Limb (tissue), 2 donors: ENCODE measurements around the gene AGBL4.
A peak's percentile ranks its signal among the peaks of the same experiment; 100 is the strongest.
"Not testable (repeated sequence)": the region's sequence is repeated elsewhere in the genome, so short reads cannot be mapped to it uniquely, and the experiment has no call there.

Experiments used
- DNase-seq, 2 donors: peaks; one replicate each; pipeline ENCODE4 v3.0.0-alpha.2; 2016; ENCODE audit errors: extremely low spot score in 2 of 2

AGBL4 gene

DNA sequence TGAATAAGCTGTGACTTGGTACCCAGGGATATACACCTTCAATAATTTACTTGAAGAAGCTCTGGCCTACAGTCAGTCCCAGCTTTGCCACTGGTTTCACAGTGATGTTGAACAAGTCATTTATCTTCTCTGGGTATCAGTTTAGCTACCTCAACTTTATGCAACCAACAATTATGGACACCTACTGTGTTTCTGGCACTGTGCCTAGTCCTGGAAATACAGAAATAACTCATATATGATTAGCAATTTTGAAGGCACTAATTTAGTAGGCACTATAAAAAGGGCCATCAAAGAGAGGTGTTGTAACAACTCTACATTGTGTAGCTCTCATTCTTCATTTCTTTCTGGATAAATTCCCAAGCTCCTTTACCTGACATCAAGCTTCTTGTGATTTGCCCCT is 1463.2 kb downstream of the AGBL4 start:
- no peak for DNase-seq

DNA sequence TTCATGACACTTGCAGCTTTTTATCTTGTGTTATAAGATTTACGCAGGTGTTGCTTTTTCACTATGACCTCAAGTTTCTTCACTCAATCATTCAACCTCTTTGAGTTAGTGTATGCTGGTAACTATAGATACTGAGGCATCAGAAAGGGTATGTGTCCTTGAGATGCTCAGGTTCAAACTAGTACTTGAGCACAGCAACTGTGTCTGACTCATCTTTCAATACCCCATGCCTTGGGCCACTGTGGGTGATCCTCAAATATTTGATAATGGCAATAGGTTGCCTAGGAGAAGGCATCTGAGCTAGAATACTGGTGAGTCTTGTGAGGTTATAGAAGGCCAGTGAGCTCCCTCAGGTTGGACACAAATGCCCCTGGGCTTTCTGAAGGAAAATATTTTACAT is 1463.6 kb downstream of the AGBL4 start:
- no peak for DNase-seq

DNA sequence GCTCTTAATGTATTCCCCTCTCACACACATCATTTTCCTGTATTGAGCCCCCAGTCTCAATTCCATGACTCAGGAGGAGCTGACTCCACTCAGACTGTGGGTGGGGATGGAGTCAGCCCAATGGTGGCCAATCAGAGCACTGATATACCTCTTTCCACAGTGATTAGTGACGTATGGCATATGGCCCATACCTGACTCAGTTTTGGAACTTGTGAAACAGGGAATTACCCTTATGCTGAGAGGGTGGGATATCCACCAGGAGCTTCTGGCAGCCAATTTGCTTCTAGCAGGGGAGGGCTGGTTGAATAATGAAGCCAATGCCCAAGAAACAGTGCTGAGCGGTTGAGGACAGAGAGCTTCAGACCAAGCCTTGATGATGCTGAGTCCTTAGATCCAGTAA is 1465.4 kb downstream of the AGBL4 start:
- no peak for DNase-seq

DNA sequence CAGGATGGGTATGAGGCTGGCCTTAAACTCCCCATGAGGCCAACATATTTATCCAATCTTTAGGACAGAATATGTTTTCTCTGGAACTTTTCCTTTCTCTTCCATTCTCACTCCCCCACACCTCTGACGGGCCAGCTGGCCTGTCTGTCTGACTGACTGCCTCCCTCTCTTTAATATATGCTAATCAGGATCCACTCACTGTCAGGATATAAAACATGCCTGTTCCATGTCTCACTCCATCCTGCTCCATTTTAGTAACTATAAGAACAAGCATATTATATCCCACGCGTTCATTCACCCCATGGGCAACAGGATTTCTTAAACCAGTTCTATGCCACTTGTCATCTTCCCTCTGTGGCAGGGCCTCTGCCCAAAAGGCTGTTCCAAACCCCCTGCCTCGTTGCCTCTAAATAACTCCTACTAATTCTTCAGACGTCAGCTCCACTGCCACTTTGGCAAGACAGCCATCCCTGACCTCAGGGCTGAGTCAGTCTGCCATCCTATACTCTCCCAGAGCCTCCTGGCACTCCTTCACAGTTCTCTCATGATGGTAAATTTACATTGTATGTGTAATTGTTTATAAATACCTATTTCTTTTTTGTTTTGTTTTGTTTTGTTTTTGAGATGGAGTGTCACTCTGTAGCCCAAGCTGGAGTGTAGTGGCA is 1467.4 kb downstream of the AGBL4 start:
- DNase-seq = no peak

DNA sequence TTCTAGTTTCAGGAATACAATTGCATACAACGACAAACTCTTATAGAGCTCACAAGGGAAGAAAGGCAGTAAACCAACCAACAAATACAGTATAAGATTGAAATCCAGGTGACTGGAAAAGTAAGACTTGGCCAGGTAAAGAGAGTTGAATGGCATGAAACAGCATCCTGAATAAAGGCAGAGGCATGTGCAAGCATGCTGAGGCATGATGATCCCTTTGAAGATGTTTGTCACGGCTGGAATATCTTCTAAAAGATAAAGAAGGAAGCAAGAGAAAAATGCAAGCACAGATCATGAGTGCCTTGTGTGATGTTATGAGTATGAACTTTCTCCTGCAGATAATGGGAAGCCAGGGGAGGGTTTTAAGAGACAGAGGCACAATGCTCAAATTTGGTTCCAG is 1468.5 kb downstream of the AGBL4 start:
- DNase-seq = no peak

DNA sequence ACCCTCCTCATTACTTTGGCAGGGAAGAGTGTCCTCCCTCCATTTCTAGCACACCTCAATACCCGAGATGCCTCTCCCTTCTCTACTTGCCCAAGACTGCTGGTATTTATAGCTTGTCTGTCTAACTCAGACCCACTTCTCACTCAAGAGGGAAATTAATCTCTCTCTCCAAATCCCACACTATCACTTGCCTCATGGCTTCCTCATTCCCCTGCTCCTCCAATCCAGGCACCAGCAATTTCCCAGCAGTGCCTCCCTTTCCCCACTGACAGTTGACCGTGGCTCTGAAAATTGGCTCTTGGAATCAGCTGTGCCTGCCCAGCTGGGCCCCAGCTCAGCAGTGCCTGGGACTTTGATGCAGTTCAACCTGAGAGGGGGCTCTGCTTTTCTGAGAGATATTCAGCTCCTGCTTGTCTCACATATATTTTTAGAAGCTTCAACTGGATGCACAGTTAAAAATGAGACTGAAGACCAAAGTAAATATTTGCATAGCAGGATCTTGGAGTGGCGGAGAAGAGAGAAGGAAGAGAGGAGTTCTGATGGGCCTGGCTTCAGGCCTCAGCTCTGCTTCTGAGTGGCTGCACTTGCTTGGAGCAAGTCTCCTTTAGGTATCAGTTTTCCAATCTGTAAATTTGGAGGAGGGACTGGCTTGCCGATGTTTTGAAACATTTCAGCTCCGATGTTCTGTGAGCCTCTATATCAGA is 1470.7 kb downstream of the AGBL4 start:
- peak in 1 of 2 donors; percentile 7 for DNase-seq

DNA sequence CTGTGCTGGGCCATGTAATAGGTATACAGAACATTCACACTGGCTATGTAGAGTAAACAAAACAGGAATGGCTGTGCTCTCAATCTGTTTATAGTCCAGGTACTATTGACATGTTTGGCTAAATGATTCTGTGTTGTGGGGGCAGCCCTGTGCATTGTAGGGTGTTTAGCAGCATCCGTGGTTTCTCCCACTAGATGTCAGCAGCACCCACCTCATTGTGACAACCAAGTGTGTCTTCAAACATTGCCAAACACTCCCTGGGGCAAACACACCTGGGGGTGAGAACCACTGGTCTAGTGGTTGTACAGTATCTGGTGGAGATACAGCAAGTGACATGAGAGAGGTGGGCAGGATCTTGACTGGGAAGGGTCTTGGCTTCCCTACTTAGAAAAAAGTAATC is 1471.3 kb downstream of the AGBL4 start:
- no peak for DNase-seq

DNA sequence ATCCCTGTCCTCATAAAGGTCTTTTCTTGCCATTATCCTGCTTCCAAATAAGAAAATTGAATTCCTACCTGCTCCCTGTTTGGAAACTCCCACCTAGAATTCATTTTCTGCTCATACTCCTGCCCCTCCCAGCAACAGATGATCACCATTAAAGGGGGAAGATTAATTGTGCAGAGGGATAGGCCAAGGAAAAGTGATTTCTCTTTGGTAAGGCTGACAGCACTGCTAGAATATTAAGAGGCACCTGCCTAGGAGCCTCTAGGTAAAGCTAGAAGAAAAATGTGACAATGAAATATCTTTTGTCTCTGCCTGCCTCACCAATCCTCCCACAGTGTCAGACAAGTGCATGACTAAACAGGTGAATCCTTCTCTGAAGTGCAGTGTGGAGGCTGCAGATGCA is 1474.8 kb downstream of the AGBL4 start:
- no peak for DNase-seq

DNA sequence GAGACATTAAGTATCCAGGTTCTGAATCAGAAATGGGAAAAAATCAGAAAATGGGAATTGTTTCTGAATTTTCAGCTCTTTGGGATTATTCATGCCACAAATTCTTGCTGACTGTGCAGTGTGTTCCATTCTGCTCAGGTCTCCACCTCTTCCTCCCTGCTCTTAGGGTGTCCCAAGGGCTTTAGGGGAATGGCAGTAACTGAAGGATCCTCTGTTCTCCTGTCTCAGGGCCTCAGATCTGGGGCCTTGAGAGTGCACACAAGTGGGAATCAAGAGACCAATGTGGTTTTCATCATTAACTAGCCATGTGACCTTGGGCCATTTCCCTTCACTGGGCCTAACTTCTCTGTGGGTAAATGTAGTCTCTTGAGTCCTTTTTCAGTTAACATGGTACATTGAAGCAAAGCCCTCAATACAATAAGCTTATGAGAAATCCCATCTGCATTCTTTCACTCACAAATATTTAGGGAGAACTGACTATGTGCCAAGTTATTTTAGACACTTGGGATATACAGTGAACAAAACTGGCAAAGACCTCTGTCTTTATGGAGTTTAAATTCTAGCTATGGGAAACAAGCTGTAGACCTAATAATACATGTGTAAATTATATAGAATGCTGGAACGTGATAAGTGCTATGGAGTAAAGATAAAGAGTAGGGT is 1476.1 kb downstream of the AGBL4 start:
- no peak for DNase-seq

DNA sequence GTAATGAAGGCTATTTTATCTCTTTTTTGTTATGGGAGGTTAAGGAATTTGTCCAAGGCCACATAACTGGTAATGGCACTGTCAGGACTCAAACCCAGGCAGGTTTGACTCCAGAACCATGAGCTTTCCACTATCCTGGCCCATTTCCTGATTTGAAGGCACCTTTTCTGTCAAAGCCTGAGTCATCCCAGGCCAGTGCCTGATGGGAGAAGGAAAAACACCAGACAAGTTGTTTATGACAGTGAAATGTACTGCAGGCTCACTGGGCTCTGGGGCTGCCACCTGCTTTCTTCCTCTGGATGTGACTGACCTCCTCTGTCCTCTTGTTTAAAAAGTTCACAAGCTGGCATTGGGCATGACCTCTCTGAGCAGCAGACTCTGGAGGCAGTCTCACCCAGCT is 1479.9 kb downstream of the AGBL4 start:
- no peak for DNase-seq

DNA sequence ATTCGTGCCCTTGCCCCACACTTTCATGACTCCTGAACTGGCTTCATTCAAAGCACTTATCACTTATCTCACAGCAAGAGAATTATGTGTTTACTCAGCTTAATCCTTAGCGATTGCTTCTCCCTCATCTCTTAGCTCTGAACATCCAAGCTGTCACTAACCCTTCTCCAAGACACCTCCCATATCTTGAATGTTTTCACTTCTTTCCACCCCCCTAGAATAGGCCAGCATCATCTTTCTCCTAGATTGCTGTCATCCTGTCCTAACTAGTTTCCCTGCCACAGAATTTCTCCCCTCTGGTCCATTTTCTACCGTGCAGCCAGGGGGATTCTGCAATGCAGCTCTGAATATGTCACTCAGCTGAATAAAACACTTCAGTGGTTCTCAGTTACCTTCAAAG is 1483.2 kb downstream of the AGBL4 start:
- DNase-seq = no peak

DNA sequence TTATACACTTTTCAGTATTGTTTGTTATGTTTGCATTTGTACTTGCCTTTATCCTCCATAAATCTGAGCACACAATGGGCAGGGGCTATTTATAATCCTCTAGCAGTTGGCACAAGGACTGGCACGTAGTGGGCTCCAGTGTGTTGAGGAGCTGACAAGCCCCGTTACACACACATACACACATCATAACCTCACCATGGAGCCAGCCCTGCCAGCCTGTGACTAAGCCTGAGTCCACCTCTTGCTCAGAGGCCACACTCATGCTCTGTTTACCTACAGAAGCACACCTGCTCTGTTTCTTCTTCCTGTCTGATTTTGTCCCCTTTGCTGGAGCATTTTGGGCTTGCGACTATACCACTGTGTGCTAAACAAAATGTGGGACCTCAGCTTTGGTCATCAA is 1487.3 kb downstream of the AGBL4 start:
- DNase-seq = no peak

DNA sequence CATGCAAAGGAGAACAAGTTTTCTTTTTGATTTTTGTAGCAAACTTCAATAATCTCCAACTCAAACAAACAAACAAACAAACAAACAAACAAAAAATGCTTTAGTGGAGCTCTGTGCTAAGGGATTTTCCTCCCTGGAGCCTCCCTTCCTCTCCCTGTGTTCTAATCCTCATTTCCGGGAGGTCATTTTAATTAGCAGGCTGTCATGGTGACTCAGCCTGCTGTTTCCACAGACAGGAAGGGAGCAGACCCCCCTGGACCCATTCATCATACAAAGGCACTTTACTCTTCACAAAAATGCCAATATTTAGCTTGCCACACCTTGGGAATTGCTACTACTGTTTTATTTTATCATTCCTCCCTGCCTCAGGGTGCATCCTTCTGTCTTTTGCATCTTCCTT is 1490.8 kb downstream of the AGBL4 start:
- no peak for DNase-seq

DNA sequence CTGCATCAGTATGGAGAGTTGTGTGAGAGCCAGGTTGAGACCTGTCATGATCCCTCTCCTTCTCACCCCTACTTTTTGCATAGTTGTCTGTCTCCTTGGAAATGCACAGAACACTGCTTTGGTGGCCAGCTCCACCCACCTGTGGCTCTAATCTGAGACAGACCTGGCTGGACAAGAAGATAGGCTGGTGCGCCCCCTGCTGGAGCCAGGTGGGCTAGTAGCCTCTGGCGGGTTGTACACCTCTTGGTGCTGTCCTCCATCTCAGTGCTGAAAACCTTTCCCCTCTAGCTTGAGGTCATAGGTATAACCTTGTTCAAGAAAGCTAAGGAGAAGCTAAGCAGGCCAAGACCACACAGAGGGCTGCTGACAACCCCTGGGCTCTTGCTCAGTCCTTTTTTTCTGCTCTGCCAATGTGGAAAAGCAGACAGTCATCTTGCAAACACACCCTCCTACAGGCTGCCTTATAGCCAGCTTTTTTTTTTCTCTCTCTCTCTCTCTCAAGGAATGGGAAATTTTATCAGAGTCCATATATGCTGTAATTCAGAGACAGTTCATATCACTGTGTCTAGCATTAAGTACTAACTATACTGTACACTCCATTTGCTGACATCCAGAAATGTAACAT is 1492.9 kb downstream of the AGBL4 start:
- DNase-seq = peak; percentile 30 to 79

DNA sequence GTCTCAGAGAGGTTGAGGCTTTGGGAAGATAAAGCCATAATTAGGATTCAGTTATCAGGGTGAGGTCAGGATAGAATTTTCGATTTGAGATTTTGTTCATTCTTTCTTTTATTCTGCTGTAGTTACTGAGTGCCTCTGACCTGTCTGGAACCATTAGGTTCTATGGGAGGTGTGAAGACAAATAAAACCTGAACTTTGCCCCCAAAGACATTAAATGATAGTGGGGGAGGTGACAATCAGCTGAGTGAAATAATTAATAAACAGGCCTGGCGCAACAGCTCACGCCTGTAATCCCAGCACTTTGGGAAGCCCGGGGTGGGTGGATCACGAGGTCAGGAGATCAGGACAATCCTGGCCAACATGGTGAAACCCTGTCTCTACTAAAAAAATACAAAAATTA is 1496.7 kb downstream of the AGBL4 start:
- no peak for DNase-seq

DNA sequence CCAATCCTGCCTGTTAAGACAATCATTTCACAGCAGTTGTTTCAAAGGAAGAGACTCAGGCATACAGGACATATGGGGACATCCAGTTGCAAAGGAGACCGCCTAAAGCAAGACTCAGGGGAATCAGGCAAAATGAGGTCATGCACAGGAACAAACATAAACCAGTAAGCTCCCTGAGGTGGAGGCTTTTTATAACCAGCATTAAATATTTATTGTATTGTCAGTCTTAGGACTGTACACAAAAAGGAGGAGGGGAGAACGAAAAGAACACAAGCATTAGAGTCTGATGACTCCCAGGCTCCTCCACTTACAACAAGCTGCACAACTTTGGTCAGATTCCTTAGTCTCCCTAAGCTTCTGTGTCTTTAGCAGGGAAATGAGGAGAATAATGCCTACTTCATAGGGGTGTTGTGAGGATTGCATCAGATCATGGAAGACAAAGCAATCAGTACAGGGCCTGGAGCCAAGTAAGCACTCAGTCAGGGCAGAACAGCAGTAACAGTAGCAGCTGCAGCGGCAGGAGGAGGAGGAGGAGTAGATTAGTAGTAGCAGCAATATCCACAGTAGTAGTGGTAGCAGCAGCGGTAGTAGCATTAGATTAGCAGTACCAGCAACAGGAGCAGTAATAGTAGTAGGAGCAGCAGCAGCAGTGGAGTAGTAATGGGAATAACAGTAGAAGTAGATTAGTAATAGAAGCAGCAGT is 1497.6 kb downstream of the AGBL4 start:
- peak; percentile 15 to 35 for DNase-seq

DNA sequence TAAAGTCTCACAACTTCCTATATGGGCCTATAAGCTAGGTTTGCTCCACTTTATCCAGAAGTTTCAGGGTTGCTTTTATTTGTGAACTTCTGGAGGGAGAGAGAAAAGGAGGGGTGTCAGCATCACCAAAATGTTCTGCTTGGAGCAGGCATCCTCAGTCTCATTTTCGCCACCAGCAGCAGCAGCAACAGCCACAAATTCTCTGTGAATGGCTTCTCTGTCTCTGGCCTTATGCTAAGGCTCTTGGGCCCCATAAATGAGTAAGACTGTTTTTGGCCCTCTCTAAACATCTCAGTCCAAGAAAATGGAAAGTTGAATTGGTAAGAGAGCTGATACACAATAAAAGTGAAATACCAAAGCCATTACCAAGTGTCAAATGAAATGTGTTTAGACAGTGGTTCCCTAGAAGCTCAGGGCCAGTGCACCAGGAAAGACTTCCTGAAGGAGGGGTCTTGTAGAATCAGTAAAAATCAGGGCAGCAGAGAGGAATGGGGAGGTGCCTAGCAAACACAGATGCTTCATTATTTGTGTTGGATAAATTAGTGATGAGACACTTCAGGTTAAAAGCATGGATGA is 1498.8 kb downstream of the AGBL4 start:
- DNase-seq = peak in 1 of 2 donors; percentile 16

DNA sequence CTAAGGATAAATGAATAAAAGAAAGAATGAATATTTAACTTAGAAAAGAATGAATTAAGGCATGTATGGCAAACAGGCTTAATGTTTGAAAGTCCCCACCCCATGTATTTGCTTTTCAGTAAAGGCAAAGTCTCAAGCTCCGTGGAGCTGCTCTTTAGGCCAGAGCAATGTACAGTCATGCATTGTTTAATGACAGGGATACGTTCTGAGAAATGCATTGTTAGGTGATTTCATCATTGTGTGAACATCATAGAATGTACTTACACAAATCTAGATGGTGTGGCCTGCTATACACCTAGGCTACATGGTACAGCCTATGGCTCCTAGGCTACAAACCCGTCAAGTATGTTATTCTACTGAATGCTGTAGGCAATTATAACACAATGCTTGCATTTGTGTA is 1500.2 kb downstream of the AGBL4 start:
- no peak for DNase-seq

DNA sequence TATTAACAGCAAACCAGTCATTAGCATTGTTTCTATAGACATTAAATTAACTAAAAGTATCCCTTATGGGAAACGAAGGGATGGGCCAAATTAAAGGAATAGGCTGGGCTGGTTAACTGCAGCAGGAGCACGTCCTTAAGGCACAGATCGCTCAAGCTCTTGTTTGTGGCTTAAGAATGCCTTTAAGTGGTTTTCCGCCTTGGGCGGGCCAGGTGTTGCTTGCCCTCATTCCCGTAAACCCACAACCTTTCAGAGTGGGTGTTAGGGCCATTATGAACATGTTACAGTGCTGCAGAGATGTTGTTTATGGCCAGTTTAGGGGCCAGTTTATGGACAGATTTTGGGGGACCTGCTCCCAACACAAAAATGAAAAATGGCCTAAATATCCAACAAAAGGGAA is 1503.9 kb downstream of the AGBL4 start:
- DNase-seq = not testable (repeated sequence)

DNA sequence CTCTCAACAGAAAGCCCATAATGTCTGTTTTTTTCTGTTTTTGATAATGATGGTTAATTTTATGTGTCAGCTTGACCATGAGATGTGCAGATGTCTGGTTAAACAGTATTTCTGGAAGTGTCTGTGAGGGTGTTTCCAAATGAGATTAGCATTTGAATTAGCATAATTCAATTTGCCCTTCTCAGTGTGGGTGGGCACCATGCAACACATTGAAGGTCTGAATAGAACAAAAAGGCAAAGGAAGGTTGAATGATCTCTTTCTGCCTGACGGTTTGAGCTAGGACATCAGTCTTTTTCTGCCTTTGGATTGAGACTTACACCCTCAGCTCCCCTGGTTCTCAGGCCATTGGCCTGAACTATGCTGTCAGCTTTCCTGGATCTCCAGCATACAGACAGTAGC is 1516.9 kb downstream of the AGBL4 start:
- DNase-seq = no peak
